ENCODE results near the gene GPR55. TPM values are rescaled to one million over a fixed set of nuclear protein-coding genes. Genes with fewer than 3 reads are reported as not detected.

The GPR55 gene
- total RNA-seq, 1 experiment from 2014 or later: not detected

DNA sequence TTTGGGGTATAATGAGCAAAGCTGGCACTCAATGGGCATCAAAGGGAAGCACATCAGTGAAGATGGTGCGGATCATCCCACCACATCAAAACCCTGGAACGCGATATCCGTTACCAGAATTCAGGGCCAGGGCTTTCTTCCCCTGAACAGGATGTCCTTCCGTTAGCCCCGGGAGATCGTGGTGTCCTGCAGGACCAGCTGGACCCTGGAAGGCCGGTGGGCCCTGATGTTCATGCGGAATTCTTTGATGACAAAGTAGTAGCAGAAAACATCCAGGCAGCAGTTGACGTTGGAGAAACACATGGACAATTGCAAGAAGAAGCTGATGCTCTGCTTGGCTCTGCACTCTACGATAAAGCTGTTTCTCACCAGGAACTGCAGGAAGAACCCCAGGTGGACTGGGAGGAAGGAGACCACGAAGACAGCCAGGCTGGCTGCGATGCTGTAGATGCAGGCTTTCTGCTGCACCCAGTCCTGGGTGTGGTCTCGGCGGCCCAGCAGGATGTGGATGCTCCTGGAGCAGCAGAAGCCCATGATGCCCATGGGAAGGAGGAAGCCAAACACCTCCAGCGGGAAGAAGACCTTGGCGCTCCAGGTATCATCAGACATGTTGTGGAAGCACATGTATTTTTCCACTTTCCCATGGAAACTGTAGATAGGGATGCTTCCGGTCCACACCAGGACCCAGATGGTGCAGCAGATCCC, 15.0 kb downstream of the GPR55 start:
- no peaks in the 10 kb centered on the region for H3K79me2 ChIP-seq (ENCODE audit: insufficient read depth, low read length)
- H3K27me3 ChIP-seq (ENCODE audit: insufficient read depth, low read length): no peaks in the 10 kb centered on the region
- no peak overlapping the region for H3K9ac ChIP-seq (ENCODE audit: extremely low read depth, insufficient read length, low read length)
- no peak overlapping the region for H3K27ac ChIP-seq (ENCODE audit: insufficient read length, low read depth, low read length)
- H3K9me3 ChIP-seq (ENCODE audit: control insufficient read depth, low read depth, low read length): no peaks in the 10 kb centered on the region
- Mint-ChIP-seq H3K9me3 (no peaks in the 10 kb centered on the region), H3K27me3 (ENCODE audit: low read depth) (peaks cover 46% of the 10 kb centered on the region), H3K27ac (peak overlapping the region in 1 of 3 experiments; percentile 85; a peak in 1 of 7 replicates), H3K4me3 (no peak overlapping the region), H3K36me3 (ENCODE audit: insufficient read depth in 1 of 3, low read depth in 3 of 3) (no peaks in the 10 kb centered on the region), H3K4me1 (peaks cover 30 to 37% of the 10 kb centered on the region in 2 experiments)
- no peak overlapping the region for H2BK20ac ChIP-seq (ENCODE audit: low read depth, low read length, poor library complexity, severe bottlenecking)
- TF ChIP-seq, protein P1, sequence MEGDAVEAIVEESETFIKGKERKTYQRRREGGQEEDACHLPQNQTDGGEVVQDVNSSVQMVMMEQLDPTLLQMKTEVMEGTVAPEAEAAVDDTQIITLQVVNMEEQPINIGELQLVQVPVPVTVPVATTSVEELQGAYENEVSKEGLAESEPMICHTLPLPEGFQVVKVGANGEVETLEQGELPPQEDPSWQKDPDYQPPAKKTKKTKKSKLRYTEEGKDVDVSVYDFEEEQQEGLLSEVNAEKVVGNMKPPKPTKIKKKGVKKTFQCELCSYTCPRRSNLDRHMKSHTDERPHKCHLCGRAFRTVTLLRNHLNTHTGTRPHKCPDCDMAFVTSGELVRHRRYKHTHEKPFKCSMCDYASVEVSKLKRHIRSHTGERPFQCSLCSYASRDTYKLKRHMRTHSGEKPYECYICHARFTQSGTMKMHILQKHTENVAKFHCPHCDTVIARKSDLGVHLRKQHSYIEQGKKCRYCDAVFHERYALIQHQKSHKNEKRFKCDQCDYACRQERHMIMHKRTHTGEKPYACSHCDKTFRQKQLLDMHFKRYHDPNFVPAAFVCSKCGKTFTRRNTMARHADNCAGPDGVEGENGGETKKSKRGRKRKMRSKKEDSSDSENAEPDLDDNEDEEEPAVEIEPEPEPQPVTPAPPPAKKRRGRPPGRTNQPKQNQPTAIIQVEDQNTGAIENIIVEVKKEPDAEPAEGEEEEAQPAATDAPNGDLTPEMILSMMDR (conservative IDR thresholded peaks at IDR 0.05): no peak
- H4K8ac ChIP-seq (replicated peaks; ENCODE audit: insufficient read length, low read depth, low read length): no peak overlapping the region
- H2AK5ac ChIP-seq (ENCODE audit: insufficient read length, low read length): no peak overlapping the region
- H3K79me1 ChIP-seq (ENCODE audit: insufficient read depth, low read depth, low read length, poor library complexity, severe bottlenecking): no peaks in the 10 kb centered on the region
- H3K14ac ChIP-seq (ENCODE audit: insufficient read depth, low read length): no peak overlapping the region
- H3K23me2 ChIP-seq (ENCODE audit: insufficient read length, low read depth, low read length, poor library complexity, severe bottlenecking): no peaks in the 10 kb centered on the region
- no peaks in the 10 kb centered on the region for H4K20me1 ChIP-seq (ENCODE audit: control insufficient read depth, insufficient read depth, insufficient read length)
- no peak overlapping the region for H2BK15ac ChIP-seq (ENCODE audit: low read depth, low read length)
- no peak overlapping the region for H2BK120ac ChIP-seq (ENCODE audit: low read depth, low read length, poor library complexity, severe bottlenecking)
- no CpG with 5 or more reads among the region's 18 CpGs for WGBS (ENCODE audit: extremely low coverage, insufficient read length, low lambda C conversion rate)
- H3T11ph ChIP-seq (ENCODE audit: low read length): no peak overlapping the region
- DNase-seq: peak; percentile 13
- no peak overlapping the region for H3K4me2 ChIP-seq (ENCODE audit: insufficient read depth, insufficient read length, low read length)
- no peak overlapping the region for H2AFZ ChIP-seq (ENCODE audit: low read length)
- H4K5ac ChIP-seq (ENCODE audit: insufficient read length, low read depth, low read length): no peak overlapping the region
- H2BK12ac ChIP-seq (ENCODE audit: insufficient read length, low read depth, low read length): no peak overlapping the region
- H3K18ac ChIP-seq (ENCODE audit: insufficient read length, low read depth, low read length): no peak overlapping the region
- H4K91ac ChIP-seq (ENCODE audit: insufficient read length, low read depth, low read length): no peak overlapping the region
- no peak overlapping the region for H2BK5ac ChIP-seq (ENCODE audit: insufficient read length, low read length)
- H3K23ac ChIP-seq (ENCODE audit: insufficient read length, low read depth, low read length): no peak overlapping the region
- H3K4ac ChIP-seq (ENCODE audit: low read depth, low read length): no peak overlapping the region
- H3K56ac ChIP-seq (ENCODE audit: insufficient read length, low read depth, low read length): no peak overlapping the region
- H3K4me1 ChIP-seq (ENCODE audit: insufficient read depth, low read length): peaks cover 3% of the 10 kb centered on the region; the same call in 1 of the 2 replicates
